ENCODE data around the gene LTBP1.

The LTBP1 gene

GRCh38 chr2:33013684-33014110, 66.9 kb downstream of the LTBP1 start:
- no peak for DNase-seq (ENCODE audit: low spot score)

- no peak for DNase-seq (ENCODE audit: low spot score)
Observed at GRCh38 chr2:33014268-33014667, 67.5 kb downstream of the LTBP1 start.

- DNase-seq (ENCODE audit: low spot score) = no peak
Observed at GRCh38 chr2:33015421-33016142, 68.8 kb downstream of the LTBP1 start.

- no peak for DNase-seq (ENCODE audit: low spot score)
Observed at GRCh38 chr2:33018271-33018670, 71.5 kb downstream of the LTBP1 start.

- DNase-seq (ENCODE audit: low spot score) = no peak
Observed at GRCh38 chr2:33019796-33020195, 73.0 kb downstream of the LTBP1 start.

- no peak for DNase-seq (ENCODE audit: low spot score)
Observed at GRCh38 chr2:33020883-33021282, 74.1 kb downstream of the LTBP1 start.

- no peak for DNase-seq (ENCODE audit: low spot score)
Observed at GRCh38 chr2:33021542-33022227, 74.9 kb downstream of the LTBP1 start.

- DNase-seq (ENCODE audit: low spot score) = no peak
Observed at GRCh38 chr2:33022395-33022985, 75.7 kb downstream of the LTBP1 start.

- DNase-seq (ENCODE audit: low spot score) = peak; percentile 76
Observed at GRCh38 chr2:33022989-33023727, 76.4 kb downstream of the LTBP1 start.

GRCh38 chr2:33023728-33024500, 77.2 kb downstream of the LTBP1 start:
- peak; percentile 38 for DNase-seq (ENCODE audit: low spot score)

- DNase-seq (ENCODE audit: low spot score) = no peak
Observed at GRCh38 chr2:33024758-33025157, 78.0 kb downstream of the LTBP1 start.

- DNase-seq (ENCODE audit: low spot score) = no peak
Observed at GRCh38 chr2:33029459-33029858, 82.7 kb downstream of the LTBP1 start.

- no peak for DNase-seq (ENCODE audit: low spot score)
Observed at GRCh38 chr2:33029926-33030325, 83.2 kb downstream of the LTBP1 start.

GRCh38 chr2:33030326-33030725, 83.6 kb downstream of the LTBP1 start:
- DNase-seq (ENCODE audit: low spot score) = no peak

GRCh38 chr2:33032245-33032644, 85.5 kb downstream of the LTBP1 start:
- DNase-seq (ENCODE audit: low spot score) = no peak

- DNase-seq (ENCODE audit: low spot score) = peak; percentile 34
Observed at GRCh38 chr2:33033606-33034081, 86.9 kb downstream of the LTBP1 start.

GRCh38 chr2:33034784-33035183, 88.0 kb downstream of the LTBP1 start:
- DNase-seq (ENCODE audit: low spot score) = no peak

GRCh38 chr2:33038230-33038629, 91.5 kb downstream of the LTBP1 start:
- DNase-seq (ENCODE audit: low spot score) = no peak

- no peak for DNase-seq (ENCODE audit: low spot score)
Observed at GRCh38 chr2:33038799-33039198, 92.0 kb downstream of the LTBP1 start.

- DNase-seq (ENCODE audit: low spot score) = no peak
Observed at GRCh38 chr2:33040541-33040940, 93.8 kb downstream of the LTBP1 start.

- DNase-seq (ENCODE audit: low spot score) = no peak
Observed at GRCh38 chr2:33042265-33042664, 95.5 kb downstream of the LTBP1 start.

- no peak for DNase-seq (ENCODE audit: low spot score)
Observed at GRCh38 chr2:33042819-33043218, 96.1 kb downstream of the LTBP1 start.
